Measurements from ENCODE around the gene SYNPO2.

Gene SYNPO2

DNA sequence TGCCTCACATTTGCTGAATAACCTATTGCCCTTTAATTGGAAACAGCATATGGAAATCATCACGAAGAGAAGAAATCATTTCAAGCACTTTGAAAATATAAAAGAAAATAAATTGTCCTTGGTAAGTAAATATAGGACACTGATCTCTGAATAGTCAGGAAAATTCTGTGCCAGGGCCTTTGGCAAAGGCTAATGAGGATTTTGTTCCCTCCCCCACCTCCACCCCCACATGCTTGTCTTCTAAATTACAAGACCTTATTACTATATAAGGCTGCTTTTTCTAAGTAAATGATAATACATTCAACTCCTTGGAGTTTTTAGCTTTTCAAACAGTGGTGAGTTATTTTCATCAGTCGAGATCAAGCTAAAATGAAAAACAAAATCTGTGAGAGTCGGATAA is 15.8 kb downstream of the SYNPO2 start:
- Mint-ChIP-seq H3K36me3 (ENCODE audit: low read depth) (no peaks in the 10 kb centered on the region), H3K9me3 (no peaks in the 10 kb centered on the region), H3K27me3 (ENCODE audit: low read depth) (peaks cover 15% of the 10 kb centered on the region), H3K4me3 (no peak overlapping the region), H3K27ac (no peak overlapping the region), H3K4me1 (ENCODE audit: low read depth) (no peaks in the 10 kb centered on the region)

DNA sequence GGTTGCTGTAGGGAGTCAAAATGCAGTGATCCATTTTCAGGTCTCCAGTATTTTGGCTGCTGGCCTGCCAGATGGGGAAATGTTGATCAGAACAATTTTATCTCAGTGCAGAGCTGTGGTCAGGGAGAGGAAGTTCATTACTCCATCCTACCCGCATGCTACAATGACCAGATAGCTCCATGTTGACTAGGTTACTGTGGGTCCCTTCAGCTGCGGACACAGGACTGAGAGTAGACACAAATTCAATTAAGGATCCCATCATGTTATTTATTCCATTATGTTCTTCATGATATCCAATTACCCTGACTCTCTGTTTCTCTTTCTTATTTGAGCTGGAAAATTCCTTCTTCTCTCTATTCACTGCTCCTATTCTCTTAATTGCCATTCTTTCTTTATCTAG is 16.3 kb downstream of the SYNPO2 start:
- Mint-ChIP-seq H3K4me1 (ENCODE audit: low read depth) (no peaks in the 10 kb centered on the region), H3K27me3 (ENCODE audit: low read depth) (peaks cover 15% of the 10 kb centered on the region), H3K4me3 (no peak overlapping the region), H3K27ac (no peak overlapping the region), H3K9me3 (no peaks in the 10 kb centered on the region), H3K36me3 (ENCODE audit: low read depth) (no peaks in the 10 kb centered on the region)

DNA sequence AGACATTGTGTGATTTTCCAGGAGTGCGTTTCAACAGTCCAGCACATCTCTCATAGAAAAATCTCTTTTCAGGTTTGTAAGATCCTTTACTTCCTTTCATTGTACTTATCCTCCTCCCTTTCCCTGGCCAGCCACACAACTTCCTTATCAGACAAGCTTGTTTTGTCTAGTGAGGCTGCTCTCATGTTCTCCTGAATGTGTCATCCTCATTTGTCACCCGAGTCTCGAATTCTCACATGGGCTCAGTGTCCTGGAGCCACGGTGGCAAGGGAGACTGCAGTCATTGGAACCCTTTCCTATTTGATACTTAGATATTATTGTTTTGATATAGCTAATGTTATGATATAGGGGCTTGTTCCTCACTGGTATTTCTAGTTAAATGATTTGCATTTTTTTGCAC is 16.9 kb downstream of the SYNPO2 start:
- Mint-ChIP-seq H3K27ac (no peak overlapping the region), H3K9me3 (no peaks in the 10 kb centered on the region), H3K4me3 (no peak overlapping the region), H3K4me1 (ENCODE audit: low read depth) (no peaks in the 10 kb centered on the region), H3K27me3 (ENCODE audit: low read depth) (peaks cover 15% of the 10 kb centered on the region), H3K36me3 (ENCODE audit: low read depth) (no peaks in the 10 kb centered on the region)

DNA sequence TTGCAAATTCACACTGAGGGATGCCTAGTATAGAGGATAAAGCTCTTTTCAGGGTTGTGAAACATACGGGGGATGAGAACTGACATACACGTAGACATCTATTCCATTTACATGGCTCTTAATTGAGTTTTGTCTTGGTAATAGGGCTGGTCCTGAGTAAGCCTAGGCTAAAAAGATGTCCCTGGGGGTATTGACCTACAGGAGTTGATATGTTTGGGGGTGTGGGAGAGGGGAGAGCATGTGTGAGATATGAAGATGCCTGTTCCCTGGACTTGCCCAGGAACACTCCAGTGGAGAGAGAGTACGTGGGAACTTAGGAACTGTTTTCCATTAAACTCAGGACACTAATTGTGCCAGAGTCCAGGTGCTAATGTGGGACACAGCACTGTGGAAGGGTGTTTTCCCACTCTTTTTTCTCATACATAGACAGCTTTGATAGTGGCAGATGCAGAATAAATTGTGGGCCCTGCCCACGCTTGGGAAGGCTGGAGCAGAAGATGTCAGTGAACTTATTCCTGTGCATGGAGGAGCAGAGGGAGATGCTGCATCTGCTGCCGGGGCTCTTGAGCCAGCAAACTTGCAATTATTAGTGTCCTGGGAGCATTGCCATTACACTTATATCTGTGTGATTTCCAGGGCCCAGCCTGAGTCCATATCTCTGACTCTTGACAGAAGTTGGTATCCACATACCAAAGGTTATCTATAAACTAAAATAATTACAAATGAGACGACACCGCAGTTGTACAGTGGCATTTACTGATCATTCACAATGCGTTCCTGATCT is 20.7 kb downstream of the SYNPO2 start:
- H3K27me3 Mint-ChIP-seq (ENCODE audit: low read depth), result peaks cover 20% of the 10 kb centered on the region
- no peak overlapping the region for H3K27ac Mint-ChIP-seq
- no peaks in the 10 kb centered on the region for H3K9me3 Mint-ChIP-seq
- H3K36me3 Mint-ChIP-seq (ENCODE audit: low read depth), result no peaks in the 10 kb centered on the region
- no peak overlapping the region for H3K4me3 Mint-ChIP-seq
- H3K4me1 Mint-ChIP-seq (ENCODE audit: low read depth), result no peaks in the 10 kb centered on the region

DNA sequence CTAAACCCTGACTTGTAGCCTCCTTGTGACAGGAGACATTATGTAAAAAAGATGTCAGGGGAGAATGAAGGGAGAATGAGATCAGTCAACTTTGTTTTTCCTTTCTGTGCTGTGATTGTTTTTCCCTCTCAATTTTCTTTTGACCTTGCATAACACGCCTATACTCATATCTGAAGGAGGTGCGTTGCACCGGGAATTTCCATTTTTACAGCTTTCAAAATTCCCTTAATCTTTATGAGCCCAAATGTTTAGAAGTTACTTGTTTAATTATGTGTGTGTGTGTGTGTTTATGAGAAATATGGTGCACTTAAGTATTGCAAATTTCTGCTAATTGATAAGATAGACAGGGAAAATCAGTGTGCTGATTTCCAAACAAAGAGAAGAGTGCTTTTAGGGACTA is 21.6 kb downstream of the SYNPO2 start:
- no peaks in the 10 kb centered on the region for H3K9me3 Mint-ChIP-seq
- no peaks in the 10 kb centered on the region for H3K36me3 Mint-ChIP-seq (ENCODE audit: low read depth)
- no peak overlapping the region for H3K4me3 Mint-ChIP-seq
- H3K27ac Mint-ChIP-seq, result no peak overlapping the region
- H3K4me1 Mint-ChIP-seq (ENCODE audit: low read depth), result no peaks in the 10 kb centered on the region
- peaks cover 20% of the 10 kb centered on the region for H3K27me3 Mint-ChIP-seq (ENCODE audit: low read depth)

DNA sequence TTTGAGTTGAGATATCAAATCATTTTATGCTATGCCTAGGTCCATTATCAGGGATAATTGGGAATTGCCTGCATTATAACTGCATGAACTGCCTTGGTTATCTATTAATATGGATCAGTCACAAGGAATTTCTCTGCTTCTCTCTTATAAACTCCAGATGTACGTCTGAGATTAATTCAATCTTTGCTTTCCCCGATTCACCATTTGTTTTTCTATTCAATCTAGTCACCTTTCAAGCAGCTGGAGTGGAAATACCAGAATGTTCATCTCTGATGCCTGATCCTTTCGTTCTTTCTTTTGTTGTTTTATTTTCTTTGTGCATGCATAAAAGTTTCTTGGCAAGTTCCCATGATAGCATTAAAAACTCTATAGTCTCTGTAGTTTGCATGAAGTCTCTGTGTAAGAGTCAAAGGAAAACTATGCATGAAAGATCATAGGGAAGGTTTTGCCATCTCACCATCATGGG is 22.6 kb downstream of the SYNPO2 start:
- no peak overlapping the region for H3K27ac Mint-ChIP-seq
- no peaks in the 10 kb centered on the region for H3K9me3 Mint-ChIP-seq
- no peaks in the 10 kb centered on the region for H3K4me1 Mint-ChIP-seq (ENCODE audit: low read depth)
- no peaks in the 10 kb centered on the region for H3K36me3 Mint-ChIP-seq (ENCODE audit: low read depth)
- H3K27me3 Mint-ChIP-seq (ENCODE audit: low read depth), result peaks cover 14% of the 10 kb centered on the region
- no peak overlapping the region for H3K4me3 Mint-ChIP-seq

DNA sequence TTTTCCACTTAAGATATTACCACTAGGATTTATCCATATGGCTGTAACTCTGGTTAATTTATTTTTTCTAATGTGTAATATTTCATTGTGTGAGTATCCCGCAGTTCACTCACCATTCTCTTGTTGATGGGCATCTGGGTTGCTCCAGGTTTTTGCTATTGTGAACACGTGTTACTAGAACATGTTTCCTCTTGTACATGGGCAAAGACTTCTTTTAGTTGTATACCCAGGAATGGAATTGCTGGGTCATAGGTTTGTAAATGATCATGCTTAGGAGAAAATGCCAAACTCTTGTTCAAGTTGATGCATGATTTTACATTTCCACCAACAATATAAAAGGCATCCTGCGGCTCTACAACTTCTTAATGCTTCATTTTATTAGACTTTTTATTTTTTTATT is 26.8 kb downstream of the SYNPO2 start:
- Mint-ChIP-seq H3K9me3 (no peaks in the 10 kb centered on the region), H3K4me3 (no peak overlapping the region), H3K27me3 (ENCODE audit: low read depth) (peaks cover 10% of the 10 kb centered on the region), H3K4me1 (ENCODE audit: low read depth) (no peaks in the 10 kb centered on the region), H3K27ac (no peak overlapping the region), H3K36me3 (ENCODE audit: low read depth) (no peaks in the 10 kb centered on the region)

DNA sequence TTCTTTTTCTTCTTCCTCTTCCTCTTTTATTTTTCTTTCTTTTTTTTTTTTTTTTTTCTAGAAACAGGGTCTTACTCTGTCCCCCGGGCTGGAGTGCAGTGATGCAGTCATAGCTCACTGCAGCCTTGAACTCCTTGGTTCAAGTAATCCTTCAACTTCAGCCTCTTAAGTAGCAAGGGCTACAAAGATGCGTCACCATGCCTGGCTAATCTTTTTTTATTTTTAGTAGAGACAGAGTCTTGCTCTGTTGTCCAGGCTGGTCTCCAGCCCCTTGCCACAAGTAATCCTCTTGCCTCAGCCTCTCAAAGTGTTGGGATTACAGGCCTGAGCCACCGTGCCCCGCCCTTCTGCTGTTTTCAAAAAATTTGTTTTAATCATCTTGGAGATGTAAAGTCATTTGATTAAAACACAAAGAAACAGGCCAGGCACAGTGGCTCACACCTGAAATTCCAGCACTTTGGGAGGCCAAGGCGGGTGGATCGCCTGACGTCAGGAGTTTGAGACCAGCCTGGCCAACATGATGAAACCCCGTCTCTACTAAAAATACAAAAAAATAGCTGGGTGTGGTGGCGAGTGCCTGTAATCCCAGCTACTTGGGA is 28.1 kb downstream of the SYNPO2 start:
- H3K4me3 Mint-ChIP-seq, result no peak overlapping the region
- no peak overlapping the region for H3K27ac Mint-ChIP-seq
- no peaks in the 10 kb centered on the region for H3K36me3 Mint-ChIP-seq (ENCODE audit: low read depth)
- no peaks in the 10 kb centered on the region for H3K4me1 Mint-ChIP-seq (ENCODE audit: low read depth)
- H3K27me3 Mint-ChIP-seq (ENCODE audit: low read depth), result peaks cover 9% of the 10 kb centered on the region
- no peaks in the 10 kb centered on the region for H3K9me3 Mint-ChIP-seq

DNA sequence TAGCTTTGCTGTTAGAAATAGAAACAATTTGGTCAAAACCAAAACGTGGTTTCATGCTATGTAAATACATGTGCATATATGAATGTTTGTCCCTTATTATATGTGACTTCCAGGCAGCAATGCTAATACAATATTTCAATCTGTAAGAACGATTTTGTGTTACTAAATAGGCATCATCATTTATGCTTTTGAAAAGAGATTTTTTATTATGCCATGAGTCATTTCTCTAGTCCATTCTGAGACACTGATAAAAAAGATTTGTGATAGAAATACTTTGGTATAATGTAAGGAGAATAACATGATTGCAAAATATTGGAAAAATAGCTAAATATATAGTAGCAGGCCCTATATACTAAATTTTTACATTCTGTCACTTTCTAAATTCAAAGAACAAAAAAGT is 28.9 kb downstream of the SYNPO2 start:
- H3K4me1 Mint-ChIP-seq (ENCODE audit: low read depth), result no peaks in the 10 kb centered on the region
- peaks cover 9% of the 10 kb centered on the region for H3K27me3 Mint-ChIP-seq (ENCODE audit: low read depth)
- no peaks in the 10 kb centered on the region for H3K36me3 Mint-ChIP-seq (ENCODE audit: low read depth)
- H3K27ac Mint-ChIP-seq, result no peak overlapping the region
- no peak overlapping the region for H3K4me3 Mint-ChIP-seq
- H3K9me3 Mint-ChIP-seq, result no peaks in the 10 kb centered on the region

DNA sequence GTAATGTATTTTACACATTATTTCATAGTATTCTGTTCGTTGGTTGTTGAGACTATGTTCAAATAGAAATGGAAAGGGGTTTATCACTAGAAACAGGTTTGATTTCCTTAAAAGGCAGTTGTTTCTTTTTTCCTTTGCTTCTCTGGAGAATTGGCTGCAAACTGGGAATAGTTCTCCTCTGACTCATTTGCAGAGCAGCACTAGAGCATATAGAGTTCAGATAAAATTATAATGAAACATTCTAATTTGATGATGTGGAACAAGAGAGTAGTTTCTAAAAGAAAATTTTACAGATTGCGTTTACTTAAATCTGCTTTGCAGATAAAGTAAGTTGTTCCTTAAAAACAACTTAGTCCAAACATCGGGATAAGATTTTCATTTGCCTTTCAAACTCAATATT is 29.7 kb downstream of the SYNPO2 start:
- H3K27ac Mint-ChIP-seq, result no peak overlapping the region
- H3K4me3 Mint-ChIP-seq, result no peak overlapping the region
- H3K27me3 Mint-ChIP-seq (ENCODE audit: low read depth), result peaks cover 9% of the 10 kb centered on the region
- no peaks in the 10 kb centered on the region for H3K36me3 Mint-ChIP-seq (ENCODE audit: low read depth)
- no peaks in the 10 kb centered on the region for H3K4me1 Mint-ChIP-seq (ENCODE audit: low read depth)
- no peaks in the 10 kb centered on the region for H3K9me3 Mint-ChIP-seq

DNA sequence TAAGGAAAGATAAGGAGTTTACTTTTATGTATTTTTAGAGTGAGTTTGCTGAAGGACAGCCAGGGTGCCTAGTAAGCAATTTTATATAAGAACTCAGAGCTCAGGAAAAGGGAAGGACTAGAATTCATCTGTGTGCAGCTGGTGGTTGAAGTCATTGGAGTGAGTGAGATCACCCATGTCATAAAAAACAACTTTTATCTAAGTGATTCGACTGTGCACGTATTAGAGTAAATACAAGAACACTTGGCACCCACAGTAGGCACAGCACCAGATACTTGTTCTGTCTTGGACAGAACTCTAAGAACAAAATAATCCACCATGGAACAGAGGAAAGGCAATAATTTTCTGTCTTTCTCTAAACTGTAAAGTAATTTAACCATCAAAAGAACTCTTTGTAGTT is 31.6 kb downstream of the SYNPO2 start:
- Mint-ChIP-seq H3K27me3 (ENCODE audit: low read depth) (peaks cover 4% of the 10 kb centered on the region), H3K4me3 (no peak overlapping the region), H3K4me1 (ENCODE audit: low read depth) (no peaks in the 10 kb centered on the region), H3K36me3 (ENCODE audit: low read depth) (no peaks in the 10 kb centered on the region), H3K9me3 (no peaks in the 10 kb centered on the region), H3K27ac (no peak overlapping the region)

DNA sequence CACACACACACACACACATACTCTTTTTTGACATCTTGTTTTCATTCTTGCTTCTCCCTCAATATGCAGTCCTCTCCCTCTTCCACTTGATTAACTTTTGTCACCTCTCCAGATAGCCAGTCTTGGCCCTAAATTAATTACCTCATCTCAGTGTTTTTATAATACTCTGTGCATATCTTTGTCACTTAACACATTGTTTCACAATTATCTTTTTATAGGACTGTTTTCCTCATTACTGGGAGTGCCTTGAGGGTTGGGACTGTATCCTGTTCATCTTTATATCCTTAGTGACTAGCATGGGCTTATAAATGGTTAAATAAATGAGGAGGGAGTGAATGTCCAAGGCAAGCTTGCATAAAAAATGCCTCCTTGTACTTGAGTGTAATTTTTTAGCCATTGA is 33.1 kb downstream of the SYNPO2 start:
- H3K4me3 Mint-ChIP-seq, result no peak overlapping the region
- H3K27me3 Mint-ChIP-seq (ENCODE audit: low read depth), result peaks cover 4% of the 10 kb centered on the region
- H3K27ac Mint-ChIP-seq, result no peak overlapping the region
- H3K36me3 Mint-ChIP-seq (ENCODE audit: low read depth), result no peaks in the 10 kb centered on the region
- H3K4me1 Mint-ChIP-seq (ENCODE audit: low read depth), result no peaks in the 10 kb centered on the region
- no peaks in the 10 kb centered on the region for H3K9me3 Mint-ChIP-seq

DNA sequence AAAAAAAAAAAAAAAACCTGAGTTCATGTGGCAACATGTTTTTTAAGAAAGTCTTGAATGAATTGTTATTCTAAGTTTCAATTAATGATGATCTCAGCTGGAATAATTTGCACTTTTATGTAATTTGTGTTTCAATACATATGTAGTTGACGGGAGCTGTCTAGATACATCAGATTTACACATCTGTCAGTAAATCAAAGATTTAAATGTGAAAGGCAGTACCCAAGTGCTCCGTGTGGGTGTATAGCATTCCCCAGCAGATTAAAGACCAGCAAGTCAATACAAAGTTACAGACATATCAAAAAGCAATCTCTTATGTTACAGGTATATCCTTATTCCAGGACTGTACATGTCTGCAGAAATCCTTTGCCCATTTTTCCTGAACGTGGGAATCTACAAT is 35.2 kb downstream of the SYNPO2 start:
- Mint-ChIP-seq H3K4me3 (no peak overlapping the region), H3K36me3 (ENCODE audit: low read depth) (no peaks in the 10 kb centered on the region), H3K27me3 (ENCODE audit: low read depth) (peaks cover 7% of the 10 kb centered on the region), H3K4me1 (ENCODE audit: low read depth) (no peaks in the 10 kb centered on the region), H3K9me3 (no peaks in the 10 kb centered on the region), H3K27ac (no peak overlapping the region)

DNA sequence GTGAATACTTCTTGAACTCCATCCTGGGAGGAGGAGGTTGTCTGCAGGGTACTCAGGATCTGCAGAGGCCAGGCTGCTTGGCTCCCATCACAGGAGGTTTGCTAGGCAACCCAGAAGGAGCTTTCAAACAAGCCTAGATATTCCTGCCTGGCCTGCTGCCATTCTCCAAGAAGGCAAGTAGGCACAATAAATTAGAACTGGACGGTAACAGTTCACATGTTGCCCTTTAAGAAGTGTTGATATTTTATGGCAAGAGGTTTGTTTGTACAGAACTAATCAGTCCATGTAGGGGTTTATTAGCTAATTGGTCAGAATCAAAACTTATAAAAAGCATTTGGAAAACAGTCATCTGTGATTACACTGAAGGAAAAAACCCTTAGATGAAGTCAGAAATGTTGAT is 39.3 kb downstream of the SYNPO2 start:
- Mint-ChIP-seq H3K9me3 (no peaks in the 10 kb centered on the region), H3K4me1 (ENCODE audit: low read depth) (no peaks in the 10 kb centered on the region), H3K4me3 (no peak overlapping the region), H3K27me3 (ENCODE audit: low read depth) (peaks cover 6% of the 10 kb centered on the region), H3K27ac (no peak overlapping the region), H3K36me3 (ENCODE audit: low read depth) (no peaks in the 10 kb centered on the region)

DNA sequence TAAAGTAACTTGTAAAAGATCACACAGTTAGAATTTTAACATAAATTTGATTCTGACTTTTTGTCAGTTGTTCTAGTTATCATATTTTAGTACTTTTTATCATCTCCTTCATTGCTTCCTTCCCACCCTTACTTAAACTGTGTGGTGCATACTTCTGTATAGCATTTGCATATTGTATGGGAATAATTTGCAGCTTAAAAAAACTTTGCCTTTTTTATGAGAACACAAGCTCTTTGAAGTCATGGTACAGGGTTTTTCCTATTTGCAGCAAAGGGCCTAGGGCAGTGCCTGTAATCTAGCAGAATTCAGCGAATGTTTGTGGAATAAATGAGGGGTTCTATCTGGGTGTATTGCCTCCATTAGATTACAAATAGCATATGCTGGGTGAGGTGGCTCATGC is 41.6 kb downstream of the SYNPO2 start:
- no peaks in the 10 kb centered on the region for H3K9me3 Mint-ChIP-seq
- H3K27me3 Mint-ChIP-seq (ENCODE audit: low read depth), result peaks cover 10% of the 10 kb centered on the region
- H3K36me3 Mint-ChIP-seq (ENCODE audit: low read depth), result no peaks in the 10 kb centered on the region
- no peaks in the 10 kb centered on the region for H3K4me1 Mint-ChIP-seq (ENCODE audit: low read depth)
- no peak overlapping the region for H3K4me3 Mint-ChIP-seq
- no peak overlapping the region for H3K27ac Mint-ChIP-seq

Data from T-helper 1 cell treated with Interleukin-12 subunit alpha and Interleukin-12 subunit beta and Interleukin-4 antibody, amounts not matched to agents 30 μg/mL and 1 μg/mL, for 36 hours (primary cell).